ENCODE measurements around the gene SOX8.

SOX8 gene

DNA sequence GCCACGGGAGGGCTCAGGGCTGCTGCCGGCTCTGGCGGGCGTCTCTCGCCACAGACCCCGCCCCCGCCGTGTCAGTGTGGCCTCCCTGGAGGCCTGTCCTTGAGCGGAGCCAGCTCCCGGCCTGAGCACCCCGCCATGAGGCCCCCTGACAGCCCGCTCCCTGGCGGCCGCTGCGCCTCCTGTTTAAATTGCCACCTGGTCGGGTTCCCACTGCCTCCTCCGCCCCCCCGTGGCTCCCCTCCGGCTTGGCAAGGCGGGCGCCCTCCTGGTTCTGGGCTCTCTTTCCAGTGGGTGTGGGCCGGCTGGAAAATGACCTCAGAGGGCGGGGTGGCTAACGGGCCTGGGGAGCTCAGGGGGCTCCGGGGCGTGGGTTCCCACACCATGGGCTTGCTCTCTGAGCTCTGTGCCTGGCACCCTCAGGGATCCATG, 48.9 kb downstream of the SOX8 start:
- H3K4me1 ChIP-seq (ENCODE audit: control insufficient read depth, insufficient read depth, low read length), result no peaks in the 10 kb centered on the region
- H3K36me3 ChIP-seq (ENCODE audit: control insufficient read depth, insufficient read depth, low read length, severe bottlenecking), result no peaks in the 10 kb centered on the region
- H3K4me3 ChIP-seq (ENCODE audit: low read length), result no peak overlapping the region
- peak; percentile 24 for DNase-seq (ENCODE audit: low read depth)
- H3K9ac ChIP-seq (ENCODE audit: low read length), result no peak overlapping the region
- peaks cover 34% of the 10 kb centered on the region for H3K27me3 ChIP-seq (replicated peaks; ENCODE audit: control insufficient read depth, insufficient read depth, low read length)
- H3K9me3 ChIP-seq (ENCODE audit: control insufficient read depth, low read length), result peaks cover 11% of the 10 kb centered on the region

DNA sequence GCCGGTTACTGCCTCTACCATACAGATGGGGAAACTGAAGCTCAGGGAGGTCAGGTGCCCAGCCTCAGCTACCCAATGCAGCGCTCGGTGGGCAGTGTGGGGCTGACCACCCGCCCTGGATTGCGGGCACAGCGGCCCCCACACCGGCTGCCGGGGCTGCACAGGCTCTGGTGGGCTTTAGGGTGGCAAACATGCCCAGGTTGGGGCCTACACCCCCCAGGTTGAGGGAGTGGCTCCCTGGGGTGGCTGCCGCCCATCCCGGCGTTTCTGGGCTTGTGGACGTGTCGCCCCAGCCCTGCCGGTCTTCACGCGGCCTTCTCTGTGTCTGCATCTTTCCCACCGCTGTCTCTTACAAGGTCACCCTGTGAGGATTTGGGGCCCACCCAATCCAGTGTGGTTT, 50.1 kb downstream of the SOX8 start:
- Histone ChIP-seq H3K9me3 (ENCODE audit: control insufficient read depth, low read length) (peaks cover 11% of the 10 kb centered on the region), H3K9ac (ENCODE audit: low read length) (no peak overlapping the region), H3K4me1 (ENCODE audit: control insufficient read depth, insufficient read depth, low read length) (no peaks in the 10 kb centered on the region), H3K36me3 (ENCODE audit: control insufficient read depth, insufficient read depth, low read length, severe bottlenecking) (no peaks in the 10 kb centered on the region), H3K27me3 (replicated peaks; ENCODE audit: control insufficient read depth, insufficient read depth, low read length) (peaks cover 37% of the 10 kb centered on the region), H3K4me3 (ENCODE audit: low read length) (no peak overlapping the region)
- no peak for DNase-seq (ENCODE audit: low read depth)

DNA sequence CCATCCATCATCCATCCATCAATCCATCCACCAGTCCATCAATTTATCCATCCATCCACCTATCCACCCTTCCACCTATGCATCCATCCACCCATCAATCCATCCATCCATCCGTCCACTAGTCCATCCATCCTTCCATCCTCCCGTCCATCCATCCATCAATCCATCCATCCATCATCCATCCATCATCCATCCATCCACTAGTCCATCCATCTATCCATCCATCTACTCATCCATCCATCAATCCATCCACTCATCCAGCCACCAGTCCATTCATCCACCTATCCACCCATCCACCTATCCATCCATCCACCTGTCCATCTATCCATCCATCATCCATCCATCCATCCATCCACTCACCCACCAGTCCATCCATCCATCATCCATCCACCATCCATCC, 51.0 kb downstream of the SOX8 start:
- Histone ChIP-seq H3K4me3 (ENCODE audit: low read length) (no peak overlapping the region), H3K36me3 (ENCODE audit: control insufficient read depth, insufficient read depth, low read length, severe bottlenecking) (no peaks in the 10 kb centered on the region), H3K27me3 (replicated peaks; ENCODE audit: control insufficient read depth, insufficient read depth, low read length) (peaks cover 41% of the 10 kb centered on the region), H3K4me1 (ENCODE audit: control insufficient read depth, insufficient read depth, low read length) (no peaks in the 10 kb centered on the region), H3K9me3 (ENCODE audit: control insufficient read depth, low read length) (peaks cover 11% of the 10 kb centered on the region), H3K9ac (ENCODE audit: low read length) (no peak overlapping the region)
- no peak for DNase-seq (ENCODE audit: low read depth)

DNA sequence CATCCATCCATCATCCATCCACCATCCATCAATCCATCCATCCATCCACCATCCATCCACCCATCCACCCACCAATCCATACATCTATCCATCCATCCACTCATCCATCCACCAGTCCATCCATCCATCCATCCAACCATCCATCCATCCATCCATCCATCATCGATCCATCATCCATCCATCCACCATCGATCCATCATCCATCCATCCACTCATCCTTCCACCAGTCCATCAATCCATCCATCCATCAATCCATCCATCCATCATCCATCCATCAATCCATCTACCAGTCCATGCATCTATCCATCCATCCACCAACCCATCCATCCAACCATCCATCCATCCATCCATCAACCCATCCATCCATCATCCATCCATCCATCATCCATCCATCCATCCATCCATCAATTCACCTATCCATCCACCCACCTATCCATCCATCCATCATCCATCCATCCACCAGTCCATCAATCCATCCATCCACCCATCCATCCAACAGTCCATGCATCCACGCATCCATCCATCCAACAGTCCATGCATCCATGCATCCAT, 51.6 kb downstream of the SOX8 start:
- Histone ChIP-seq H3K27me3 (replicated peaks; ENCODE audit: control insufficient read depth, insufficient read depth, low read length) (peaks cover 44% of the 10 kb centered on the region), H3K4me1 (ENCODE audit: control insufficient read depth, insufficient read depth, low read length) (no peaks in the 10 kb centered on the region), H3K36me3 (ENCODE audit: control insufficient read depth, insufficient read depth, low read length, severe bottlenecking) (no peaks in the 10 kb centered on the region), H3K4me3 (ENCODE audit: low read length) (no peak overlapping the region), H3K9me3 (ENCODE audit: control insufficient read depth, low read length) (peaks cover 11% of the 10 kb centered on the region), H3K9ac (ENCODE audit: low read length) (no peak overlapping the region)
- DNase-seq (ENCODE audit: low read depth), result no peak

DNA sequence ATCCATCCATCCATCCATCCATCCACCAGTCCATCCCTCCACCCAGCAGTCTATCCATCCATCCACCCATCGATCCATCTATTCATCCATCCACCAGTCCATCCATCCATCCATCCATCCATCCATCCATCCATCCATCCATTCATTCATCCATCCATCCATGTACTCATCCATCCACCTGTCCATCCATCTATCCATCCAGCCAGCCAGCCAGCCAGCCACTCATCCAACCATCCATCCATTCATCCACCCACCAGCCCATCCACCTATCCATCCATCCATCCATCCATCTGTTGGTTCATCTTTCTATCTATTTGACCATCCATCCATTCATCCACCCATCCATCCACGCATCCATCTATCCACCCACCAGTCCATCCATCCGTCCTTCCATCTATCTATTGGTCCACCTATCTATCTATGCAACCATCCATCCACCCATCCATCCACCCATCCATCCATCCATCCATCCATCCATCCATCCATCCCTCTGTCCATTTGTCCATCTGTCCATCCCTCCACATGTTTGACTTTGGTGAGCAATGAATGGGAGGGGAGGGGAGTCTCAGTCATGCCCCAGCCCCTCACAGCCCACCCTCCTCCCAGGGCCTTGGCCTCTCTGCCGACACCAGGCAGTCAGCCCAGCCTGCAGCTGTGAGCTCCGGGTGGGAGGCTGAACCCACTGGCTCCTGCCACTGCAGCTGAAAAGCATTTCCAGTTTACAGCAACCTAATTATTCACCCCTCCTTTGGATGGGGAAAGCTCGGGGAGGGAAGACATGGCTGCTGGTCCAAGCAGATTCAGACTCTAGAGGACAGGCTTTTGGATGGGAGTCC, 52.9 kb downstream of the SOX8 start:
- Histone ChIP-seq H3K4me1 (ENCODE audit: control insufficient read depth, insufficient read depth, low read length) (no peaks in the 10 kb centered on the region), H3K27me3 (replicated peaks; ENCODE audit: control insufficient read depth, insufficient read depth, low read length) (peaks cover 36% of the 10 kb centered on the region), H3K4me3 (ENCODE audit: low read length) (no peak overlapping the region), H3K36me3 (ENCODE audit: control insufficient read depth, insufficient read depth, low read length, severe bottlenecking) (no peaks in the 10 kb centered on the region), H3K9me3 (ENCODE audit: control insufficient read depth, low read length) (peaks cover 11% of the 10 kb centered on the region), H3K9ac (ENCODE audit: low read length) (no peak overlapping the region)
- no peak for DNase-seq (ENCODE audit: low read depth)

DNA sequence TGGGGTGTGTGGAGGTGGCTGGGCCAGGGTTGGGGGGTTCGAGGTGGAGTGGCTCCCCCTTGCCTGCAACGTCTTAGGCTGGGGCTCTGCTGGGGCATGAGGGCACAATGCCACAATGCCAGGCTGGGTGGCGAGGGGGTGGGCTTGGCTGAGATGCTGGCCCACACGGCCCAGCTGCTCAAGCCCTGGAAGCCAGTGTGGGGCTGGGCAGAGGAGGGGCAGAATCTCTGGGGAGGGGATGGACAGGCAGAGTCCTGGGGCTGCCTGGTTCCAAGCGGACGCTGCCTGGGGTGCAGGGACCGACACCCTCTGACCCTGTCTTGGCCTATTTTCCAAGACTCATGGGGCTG, 53.5 kb downstream of the SOX8 start:
- Histone ChIP-seq H3K27me3 (replicated peaks; ENCODE audit: control insufficient read depth, insufficient read depth, low read length) (peaks cover 35% of the 10 kb centered on the region), H3K36me3 (ENCODE audit: control insufficient read depth, insufficient read depth, low read length, severe bottlenecking) (no peaks in the 10 kb centered on the region), H3K4me1 (ENCODE audit: control insufficient read depth, insufficient read depth, low read length) (no peaks in the 10 kb centered on the region), H3K9me3 (ENCODE audit: control insufficient read depth, low read length) (peaks cover 11% of the 10 kb centered on the region), H3K9ac (ENCODE audit: low read length) (no peak overlapping the region), H3K4me3 (ENCODE audit: low read length) (no peak overlapping the region)
- no peak for DNase-seq (ENCODE audit: low read depth)

DNA sequence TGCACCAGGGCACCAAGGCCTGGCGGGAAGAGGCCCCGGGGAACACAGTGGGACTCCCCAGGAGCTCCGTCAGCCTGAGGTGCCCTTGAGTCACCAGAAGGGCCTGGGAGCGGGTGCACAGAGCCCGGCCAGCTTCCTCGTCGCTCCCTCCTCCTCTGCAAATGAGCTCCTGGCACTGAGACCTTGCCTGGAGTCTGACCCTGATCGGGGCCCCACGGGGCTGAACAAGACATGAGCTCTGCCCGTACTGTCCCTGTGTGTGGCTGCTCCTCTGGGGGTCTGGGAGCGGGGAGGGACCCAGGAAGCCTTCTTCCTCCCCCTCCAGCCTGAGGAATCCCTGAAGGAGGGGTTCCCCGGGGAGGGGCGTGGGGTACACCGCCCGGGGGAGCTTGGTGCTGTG, 54.6 kb downstream of the SOX8 start:
- DNase-seq (ENCODE audit: low read depth), result no peak
- peaks cover 11% of the 10 kb centered on the region for H3K9me3 ChIP-seq (ENCODE audit: control insufficient read depth, low read length)

More for the DNA sequence above, 54.6 kb downstream of the SOX8 start:
- no peak overlapping the region for H3K9ac ChIP-seq (ENCODE audit: low read length)
- no peaks in the 10 kb centered on the region for H3K36me3 ChIP-seq (ENCODE audit: control insufficient read depth, insufficient read depth, low read length, severe bottlenecking)
- H3K27me3 ChIP-seq (replicated peaks; ENCODE audit: control insufficient read depth, insufficient read depth, low read length), result peaks cover 31% of the 10 kb centered on the region
- H3K4me1 ChIP-seq (ENCODE audit: control insufficient read depth, insufficient read depth, low read length), result no peaks in the 10 kb centered on the region
- no peak overlapping the region for H3K4me3 ChIP-seq (ENCODE audit: low read length)
